GM23338 (cell line): Measurements from ENCODE around the gene KLHL18. TPM values are rescaled to one million over a fixed set of nuclear protein-coding genes. Genes with fewer than 3 reads are reported as not detected.

Experiments used
- ATAC-seq: fragments of 200-7000 bp; cut with Tn5 transposase; 3 replicates; pipeline ENCODE4 v1.9.1; 2020
- DNase-seq: peaks from one replicate; pipeline ENCODE4 v3.0.0-alpha.2; 2015; ENCODE audit warnings: low spot score
- H2AFZ ChIP-seq: fragments of 200-600 bp; sonication (generic); 2 replicates; pipeline ENCODE4 v1.8.0; 2016; ENCODE audit warnings: antibody characterized with exemption, mild to moderate bottlenecking, moderate library complexity
- H3F3A ChIP-seq: fragments of 200-600 bp; sonication (generic); replicated peaks from 2 replicates; pipeline ENCODE4 v1.8.0; 2017; ENCODE audit warnings: antibody characterized with exemption, mixed run types, low read depth
- H3K27ac ChIP-seq: fragments of 200-600 bp; sonication (generic); 2 replicates; pipeline ENCODE4 v1.6.1; 2016; ENCODE audit warnings: low read depth
- H3K27me3 ChIP-seq: fragments of 200-600 bp; sonication (generic); 2 replicates; pipeline ENCODE4 v1.8.0; 2016; ENCODE audit warnings: mild to moderate bottlenecking, mixed run types, moderate library complexity; ENCODE audit not compliant: insufficient read depth
- H3K36me3 ChIP-seq: fragments of 200-600 bp; sonication (generic); 2 replicates; pipeline ENCODE4 v1.8.0; 2016; ENCODE audit warnings: mild to moderate bottlenecking; ENCODE audit not compliant: insufficient read depth
- H3K4me1 ChIP-seq: fragments of 200-600 bp; sonication (generic); 2 replicates; pipeline ENCODE4 v1.8.0; 2016; ENCODE audit warnings: mild to moderate bottlenecking, moderate library complexity; ENCODE audit not compliant: insufficient read depth
- H3K4me2 ChIP-seq: fragments of 200-600 bp; sonication (generic); 2 replicates; pipeline ENCODE4 v1.7.1; 2017; ENCODE audit warnings: mixed run types
- H3K4me3 ChIP-seq: fragments of 200-600 bp; sonication (generic); 2 replicates; pipeline ENCODE4 v1.6.1; 2016; ENCODE audit warnings: mixed run types
- H3K79me2 ChIP-seq: fragments of 200-600 bp; sonication (generic); replicated peaks from 2 replicates; pipeline ENCODE4 v1.8.0; 2017; ENCODE audit warnings: mild to moderate bottlenecking; ENCODE audit not compliant: insufficient read depth
- H3K9me2 ChIP-seq: fragments of 200-600 bp; sonication (generic); 2 replicates; pipeline ENCODE4 v1.8.0; 2017; ENCODE audit not compliant: insufficient read depth
- H4K20me1 ChIP-seq: fragments of 200-600 bp; sonication (generic); replicated peaks from 2 replicates; pipeline ENCODE4 v1.8.0; 2017; ENCODE audit warnings: mild to moderate bottlenecking; ENCODE audit not compliant: insufficient read depth
- H3K27ac Mint-ChIP-seq: 2 replicates; pipeline ENCODE4 v1.8.0; 2020; ENCODE audit warnings: inconsistent platforms, mild to moderate bottlenecking, moderate library complexity, mixed read lengths
- H3K27me3 Mint-ChIP-seq: 3 replicates; pipeline ENCODE4 v1.8.0; 2022; ENCODE audit warnings: low read depth, mild to moderate bottlenecking, moderate library complexity, mixed read lengths, inconsistent platforms; ENCODE audit not compliant: insufficient read depth, poor library complexity
- H3K36me3 Mint-ChIP-seq: 3 replicates; pipeline ENCODE4 v1.8.0; 2021; ENCODE audit warnings: low read depth, mild to moderate bottlenecking, inconsistent platforms, moderate library complexity, mixed read lengths
- H3K4me1 Mint-ChIP-seq: 3 replicates; pipeline ENCODE4 v1.8.0; 2020; ENCODE audit warnings: mild to moderate bottlenecking, inconsistent platforms, mixed read lengths
- H3K4me3 Mint-ChIP-seq: 3 replicates; pipeline ENCODE4 v1.8.0; 2021; ENCODE audit warnings: moderate library complexity, mild to moderate bottlenecking, inconsistent platforms, mixed read lengths
- H3K9me3 Mint-ChIP-seq: 3 replicates; pipeline ENCODE4 v1.8.0; 2020; ENCODE audit warnings: moderate library complexity, mild to moderate bottlenecking, inconsistent platforms, mixed read lengths
- CREB1 ChIP-seq: fragments of 250-450 bp; sonication (Bioruptor Pico); IDR thresholded peaks from 2 replicates; pipeline ENCODE4 v1.5.0; 2020; ENCODE audit warnings: low read depth, mild to moderate bottlenecking, moderate library complexity
- EZH2 ChIP-seq: fragments of 200-600 bp; sonication (generic); IDR thresholded peaks from one replicate; pipeline ENCODE4 v1.8.0; 2017; ENCODE audit warnings: antibody characterized with exemption, mild to moderate bottlenecking, low read depth; ENCODE audit not compliant: unreplicated experiment
- EZH2phosphoT487 ChIP-seq: fragments of 200-600 bp; sonication (generic); IDR thresholded peaks from one replicate; pipeline ENCODE4 v1.8.1; 2018; ENCODE audit warnings: antibody characterized with exemption; ENCODE audit not compliant: unreplicated experiment
- JUNB ChIP-seq: IDR thresholded peaks from one replicate; pipeline ENCODE4 v1.6.1; 2016; ENCODE audit warnings: antibody characterized with exemption; ENCODE audit not compliant: unreplicated experiment
- NANOG ChIP-seq: IDR thresholded peaks from 2 replicates; pipeline ENCODE4 v1.6.1; 2016; ENCODE audit warnings: antibody characterized with exemption, borderline replicate concordance
- POLR2AphosphoS5 ChIP-seq: IDR thresholded peaks from 2 replicates; pipeline ENCODE4 v1.6.1; 2016; ENCODE audit warnings: antibody characterized with exemption, low read depth
- REST ChIP-seq: IDR thresholded peaks from one replicate; pipeline ENCODE4 v1.6.1; 2018; ENCODE audit warnings: antibody characterized with exemption; ENCODE audit not compliant: unreplicated experiment
- STAT1 ChIP-seq: IDR thresholded peaks from one replicate; pipeline ENCODE4 v1.6.1; 2016; ENCODE audit warnings: antibody characterized with exemption; ENCODE audit not compliant: unreplicated experiment
- ZNF114 ChIP-seq: fragments of 250-450 bp; sonication (Bioruptor Pico); IDR thresholded peaks from 2 replicates; pipeline ENCODE4 v1.5.0; 2020; ENCODE audit warnings: mild to moderate bottlenecking, moderate library complexity
- ZNF331 ChIP-seq: fragments of 250-450 bp; sonication (Bioruptor Pico); IDR thresholded peaks from 2 replicates; pipeline ENCODE4 v1.5.0; 2020; ENCODE audit warnings: low read depth, mild to moderate bottlenecking, moderate library complexity
- polyA plus RNA-seq: library from polyadenylated mRNA; unstranded; fragments of >200 nt; fragmentation: Nextera tagmentation; extraction: Ambion mirVana; gene quantifications from 2 replicates; pipeline ENCODE4 v1.2.1, GENCODE V29; 2016
- total RNA-seq: library from RNA; depleted of rRNA; stranded (reverse); fragments of >200 nt; shearing (Covaris generic); gene quantifications from 2 replicates; pipeline ENCODE4 v1.2.3, GENCODE V29; 2014
- TF ChIP-seq, protein P1 (sequence below), 2 experiments: fragments of 200-600 bp in 1 of 2; sonication (generic) in 1 of 2; conservative IDR thresholded peaks; 2 replicates each; pipeline versions ENCODE4 v1.5.1 to v1.6.1; 2016 to 2017; ENCODE audit warnings: antibody characterized with exemption in 2 of 2, low read depth in 2 of 2, mild to moderate bottlenecking in 2 of 2, moderate library complexity in 1 of 2
- TF ChIP-seq, protein P2 (sequence below): IDR thresholded peaks from 2 replicates; pipeline ENCODE4 v1.6.1; 2016; ENCODE audit warnings: antibody characterized with exemption
- TF ChIP-seq, protein P3 (sequence below): fragments of 250-450 bp; sonication (Bioruptor Pico); IDR thresholded peaks from 2 replicates; pipeline ENCODE4 v1.5.0; 2020; ENCODE audit warnings: mild to moderate bottlenecking, moderate library complexity

Gene KLHL18
- total and polyA plus RNA-seq, 2 experiments from 2014 or later, result 11.3 to 18.1 TPM

DNA sequence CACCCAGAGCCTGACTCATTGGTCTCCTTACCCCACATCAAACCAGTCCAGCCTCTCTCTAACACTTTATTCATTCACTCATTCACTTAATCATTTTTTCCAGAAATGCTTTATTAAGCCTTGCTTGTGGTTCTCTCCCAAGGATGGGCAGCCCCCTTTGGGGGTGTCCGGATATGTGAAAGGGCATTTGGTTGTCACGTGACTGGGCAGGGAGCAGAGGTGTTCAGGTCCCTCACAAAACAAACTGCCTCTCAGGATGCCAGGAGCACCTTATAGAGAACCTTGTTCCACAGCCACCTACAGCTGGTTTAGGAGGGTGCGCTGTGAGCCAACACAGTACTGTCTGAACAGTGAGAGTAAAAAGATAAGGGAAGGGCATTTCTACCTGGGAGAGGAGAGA lies 72.3 kb downstream of the KLHL18 start:
- H3K27me3 Mint-ChIP-seq, result peaks cover 5% of the 10 kb centered on the region
- Histone ChIP-seq H3K27me3 (no peaks in the 10 kb centered on the region), H2AFZ (no peak overlapping the region), H4K20me1 (no peaks in the 10 kb centered on the region), H3K9me2 (no peaks in the 10 kb centered on the region), H3F3A (no peaks in the 10 kb centered on the region), H3K4me2 (no peak overlapping the region), H3K4me3 (no peak overlapping the region), H3K36me3 (peaks cover 5% of the 10 kb centered on the region; the same call in 1 of the 2 replicates), H3K4me1 (no peaks in the 10 kb centered on the region), H3K79me2 (no peaks in the 10 kb centered on the region), H3K27ac (no peak overlapping the region)
- ATAC-seq (no peak), DNase-seq (no peak)
- no peak overlapping the region for H3K4me3 Mint-ChIP-seq
- H3K27ac Mint-ChIP-seq, result no peak overlapping the region
- H3K4me1 Mint-ChIP-seq, result no peaks in the 10 kb centered on the region
- peaks cover 23% of the 10 kb centered on the region for H3K9me3 Mint-ChIP-seq
- TF ChIP-seq, protein P1, sequence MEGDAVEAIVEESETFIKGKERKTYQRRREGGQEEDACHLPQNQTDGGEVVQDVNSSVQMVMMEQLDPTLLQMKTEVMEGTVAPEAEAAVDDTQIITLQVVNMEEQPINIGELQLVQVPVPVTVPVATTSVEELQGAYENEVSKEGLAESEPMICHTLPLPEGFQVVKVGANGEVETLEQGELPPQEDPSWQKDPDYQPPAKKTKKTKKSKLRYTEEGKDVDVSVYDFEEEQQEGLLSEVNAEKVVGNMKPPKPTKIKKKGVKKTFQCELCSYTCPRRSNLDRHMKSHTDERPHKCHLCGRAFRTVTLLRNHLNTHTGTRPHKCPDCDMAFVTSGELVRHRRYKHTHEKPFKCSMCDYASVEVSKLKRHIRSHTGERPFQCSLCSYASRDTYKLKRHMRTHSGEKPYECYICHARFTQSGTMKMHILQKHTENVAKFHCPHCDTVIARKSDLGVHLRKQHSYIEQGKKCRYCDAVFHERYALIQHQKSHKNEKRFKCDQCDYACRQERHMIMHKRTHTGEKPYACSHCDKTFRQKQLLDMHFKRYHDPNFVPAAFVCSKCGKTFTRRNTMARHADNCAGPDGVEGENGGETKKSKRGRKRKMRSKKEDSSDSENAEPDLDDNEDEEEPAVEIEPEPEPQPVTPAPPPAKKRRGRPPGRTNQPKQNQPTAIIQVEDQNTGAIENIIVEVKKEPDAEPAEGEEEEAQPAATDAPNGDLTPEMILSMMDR (conservative IDR thresholded peaks at IDR 0.05; ENCODE audit: low read depth in 2 of 2), result no peak
- TF ChIP-seq ZNF331 (CRISPR knock-in tag), result no peak
- TF ChIP-seq STAT1, result no peak
- TF ChIP-seq POLR2AphosphoS5, result no peak
- no peak for TF ChIP-seq CREB1 (CRISPR knock-in tag)
- TF ChIP-seq EZH2phosphoT487, result no peak
- no peak for TF ChIP-seq NANOG
- TF ChIP-seq, protein P2, sequence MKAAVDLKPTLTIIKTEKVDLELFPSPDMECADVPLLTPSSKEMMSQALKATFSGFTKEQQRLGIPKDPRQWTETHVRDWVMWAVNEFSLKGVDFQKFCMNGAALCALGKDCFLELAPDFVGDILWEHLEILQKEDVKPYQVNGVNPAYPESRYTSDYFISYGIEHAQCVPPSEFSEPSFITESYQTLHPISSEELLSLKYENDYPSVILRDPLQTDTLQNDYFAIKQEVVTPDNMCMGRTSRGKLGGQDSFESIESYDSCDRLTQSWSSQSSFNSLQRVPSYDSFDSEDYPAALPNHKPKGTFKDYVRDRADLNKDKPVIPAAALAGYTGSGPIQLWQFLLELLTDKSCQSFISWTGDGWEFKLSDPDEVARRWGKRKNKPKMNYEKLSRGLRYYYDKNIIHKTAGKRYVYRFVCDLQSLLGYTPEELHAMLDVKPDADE, result no peak
- no peak for TF ChIP-seq REST
- TF ChIP-seq EZH2, result no peak
- TF ChIP-seq, protein P3, sequence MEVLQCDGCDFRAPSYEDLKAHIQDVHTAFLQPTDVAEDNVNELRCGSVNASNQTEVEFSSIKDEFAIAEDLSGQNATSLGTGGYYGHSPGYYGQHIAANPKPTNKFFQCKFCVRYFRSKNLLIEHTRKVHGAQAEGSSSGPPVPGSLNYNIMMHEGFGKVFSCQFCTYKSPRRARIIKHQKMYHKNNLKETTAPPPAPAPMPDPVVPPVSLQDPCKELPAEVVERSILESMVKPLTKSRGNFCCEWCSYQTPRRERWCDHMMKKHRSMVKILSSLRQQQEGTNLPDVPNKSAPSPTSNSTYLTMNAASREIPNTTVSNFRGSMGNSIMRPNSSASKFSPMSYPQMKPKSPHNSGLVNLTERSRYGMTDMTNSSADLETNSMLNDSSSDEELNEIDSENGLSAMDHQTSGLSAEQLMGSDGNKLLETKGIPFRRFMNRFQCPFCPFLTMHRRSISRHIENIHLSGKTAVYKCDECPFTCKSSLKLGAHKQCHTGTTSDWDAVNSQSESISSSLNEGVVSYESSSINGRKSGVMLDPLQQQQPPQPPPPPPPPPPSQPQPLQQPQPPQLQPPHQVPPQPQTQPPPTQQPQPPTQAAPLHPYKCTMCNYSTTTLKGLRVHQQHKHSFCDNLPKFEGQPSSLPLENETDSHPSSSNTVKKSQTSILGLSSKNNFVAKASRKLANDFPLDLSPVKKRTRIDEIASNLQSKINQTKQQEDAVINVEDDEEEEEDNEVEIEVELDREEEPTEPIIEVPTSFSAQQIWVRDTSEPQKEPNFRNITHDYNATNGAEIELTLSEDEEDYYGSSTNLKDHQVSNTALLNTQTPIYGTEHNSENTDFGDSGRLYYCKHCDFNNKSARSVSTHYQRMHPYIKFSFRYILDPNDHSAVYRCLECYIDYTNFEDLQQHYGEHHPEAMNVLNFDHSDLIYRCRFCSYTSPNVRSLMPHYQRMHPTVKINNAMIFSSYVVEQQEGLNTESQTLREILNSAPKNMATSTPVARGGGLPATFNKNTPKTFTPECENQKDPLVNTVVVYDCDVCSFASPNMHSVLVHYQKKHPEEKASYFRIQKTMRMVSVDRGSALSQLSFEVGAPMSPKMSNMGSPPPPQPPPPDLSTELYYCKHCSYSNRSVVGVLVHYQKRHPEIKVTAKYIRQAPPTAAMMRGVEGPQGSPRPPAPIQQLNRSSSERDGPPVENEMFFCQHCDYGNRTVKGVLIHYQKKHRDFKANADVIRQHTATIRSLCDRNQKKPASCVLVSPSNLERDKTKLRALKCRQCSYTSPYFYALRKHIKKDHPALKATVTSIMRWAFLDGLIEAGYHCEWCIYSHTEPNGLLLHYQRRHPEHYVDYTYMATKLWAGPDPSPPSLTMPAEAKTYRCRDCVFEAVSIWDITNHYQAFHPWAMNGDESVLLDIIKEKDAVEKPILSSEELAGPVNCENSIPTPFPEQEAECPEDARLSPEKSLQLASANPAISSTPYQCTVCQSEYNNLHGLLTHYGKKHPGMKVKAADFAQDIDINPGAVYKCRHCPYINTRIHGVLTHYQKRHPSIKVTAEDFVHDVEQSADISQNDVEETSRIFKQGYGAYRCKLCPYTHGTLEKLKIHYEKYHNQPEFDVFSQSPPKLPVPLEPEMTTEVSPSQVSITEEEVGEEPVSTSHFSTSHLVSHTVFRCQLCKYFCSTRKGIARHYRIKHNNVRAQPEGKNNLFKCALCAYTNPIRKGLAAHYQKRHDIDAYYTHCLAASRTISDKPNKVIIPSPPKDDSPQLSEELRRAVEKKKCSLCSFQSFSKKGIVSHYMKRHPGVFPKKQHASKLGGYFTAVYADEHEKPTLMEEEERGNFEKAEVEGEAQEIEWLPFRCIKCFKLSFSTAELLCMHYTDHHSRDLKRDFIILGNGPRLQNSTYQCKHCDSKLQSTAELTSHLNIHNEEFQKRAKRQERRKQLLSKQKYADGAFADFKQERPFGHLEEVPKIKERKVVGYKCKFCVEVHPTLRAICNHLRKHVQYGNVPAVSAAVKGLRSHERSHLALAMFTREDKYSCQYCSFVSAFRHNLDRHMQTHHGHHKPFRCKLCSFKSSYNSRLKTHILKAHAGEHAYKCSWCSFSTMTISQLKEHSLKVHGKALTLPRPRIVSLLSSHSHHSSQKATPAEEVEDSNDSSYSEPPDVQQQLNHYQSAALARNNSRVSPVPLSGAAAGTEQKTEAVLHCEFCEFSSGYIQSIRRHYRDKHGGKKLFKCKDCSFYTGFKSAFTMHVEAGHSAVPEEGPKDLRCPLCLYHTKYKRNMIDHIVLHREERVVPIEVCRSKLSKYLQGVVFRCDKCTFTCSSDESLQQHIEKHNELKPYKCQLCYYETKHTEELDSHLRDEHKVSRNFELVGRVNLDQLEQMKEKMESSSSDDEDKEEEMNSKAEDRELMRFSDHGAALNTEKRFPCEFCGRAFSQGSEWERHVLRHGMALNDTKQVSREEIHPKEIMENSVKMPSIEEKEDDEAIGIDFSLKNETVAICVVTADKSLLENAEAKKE (CRISPR knock-in tag), result no peak
- no peak for TF ChIP-seq ZNF114
- TF ChIP-seq JUNB, result no peak
- H3K36me3 Mint-ChIP-seq, result peaks cover 19% of the 10 kb centered on the region
